ENCODE data around the gene SOHLH2.

DNA sequence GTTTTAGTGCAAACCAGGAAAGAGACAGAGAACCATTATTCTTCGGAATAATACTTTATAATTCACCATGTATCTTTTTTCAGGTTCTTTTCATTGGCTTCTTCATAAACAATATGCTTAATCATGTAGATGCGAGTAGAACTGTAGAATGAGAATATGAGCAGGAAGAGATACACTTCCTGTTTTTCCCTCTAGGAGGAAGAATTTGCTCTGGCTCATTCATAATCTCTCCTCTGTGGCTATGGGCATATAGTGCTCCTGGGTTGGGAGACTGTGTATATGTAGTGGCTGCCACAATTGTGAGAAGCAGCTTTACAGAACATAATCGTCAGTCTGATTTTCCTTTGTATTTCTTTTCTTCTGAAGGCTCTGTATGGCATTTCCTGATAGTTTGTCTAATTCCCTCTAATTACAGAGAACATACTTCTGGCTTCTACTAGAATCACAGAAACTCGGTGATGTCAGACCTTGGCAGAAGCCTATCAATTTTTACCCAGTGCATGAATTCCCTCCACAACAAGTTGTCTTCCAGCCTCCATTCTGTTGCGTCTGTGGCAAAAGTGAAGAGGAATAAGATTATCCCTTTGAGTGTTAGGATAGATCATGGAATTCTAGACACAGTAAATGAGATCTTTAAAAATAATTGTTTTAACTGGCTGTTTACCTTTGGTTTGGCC lies 80.3 kb downstream of the SOHLH2 start:
- TF ChIP-seq GATA1 (IDR thresholded peaks at IDR 0.05; ENCODE audit: low read depth, low read length) = no peak
- TF ChIP-seq POLR2A (IDR thresholded peaks at IDR 0.05; ENCODE audit: low read length) = no peak
